HG03521 (cell line): ENCODE data around the gene GPSM3.
"Not testable (repeated sequence)": the region's sequence is repeated elsewhere in the genome, so short reads cannot be mapped to it uniquely, and the experiment has no call there.

Experiments used
- ATAC-seq: cut with Tn5 transposase; IDR thresholded peaks from one replicate; pipeline ENCODE4 v1.9.1; 2021; ENCODE audit warnings: mild to moderate bottlenecking, moderate library complexity; ENCODE audit not compliant: unreplicated experiment

GPSM3 gene

GRCh38 chr6:32192608-32193039, at the start of gene GPSM3:
Gene GPSM3, minus strand, starts transcription at chr6:32192643. Its CDS starts 130 bp downstream, at chr6:32192513.
- no peak for ATAC-seq

- ATAC-seq = no peak
Measured at GRCh38 chr6:32240686-32241085, 48.2 kb upstream of the GPSM3 start.

- no peak for ATAC-seq
Measured at GRCh38 chr6:32239462-32239861, 47.0 kb upstream of the GPSM3 start.

- no peak for ATAC-seq
Measured at GRCh38 chr6:32234934-32235333, 42.5 kb upstream of the GPSM3 start.

- no peak for ATAC-seq
Measured at GRCh38 chr6:32226434-32226833, 34.0 kb upstream of the GPSM3 start.

- no peak for ATAC-seq
Measured at GRCh38 chr6:32224696-32225095, 32.3 kb upstream of the GPSM3 start.

GRCh38 chr6:32223258-32224235, 31.1 kb upstream of the GPSM3 start, which contains the start of gene NOTCH4:
Gene NOTCH4, minus strand, starts transcription at chr6:32224067. Its CDS starts 139 bp downstream, at chr6:32223928.
- no peak for ATAC-seq

GRCh38 chr6:32222333-32223230, 30.1 kb upstream of the GPSM3 start:
- no peak for ATAC-seq

GRCh38 chr6:32220021-32220420, 27.6 kb upstream of the GPSM3 start:
- no peak for ATAC-seq

- ATAC-seq = no peak
Measured at GRCh38 chr6:32218167-32218566, 25.7 kb upstream of the GPSM3 start.

GRCh38 chr6:32216998-32217397, 24.6 kb upstream of the GPSM3 start:
- ATAC-seq = no peak

- ATAC-seq = no peak
Measured at GRCh38 chr6:32216285-32216684, 23.8 kb upstream of the GPSM3 start.

- no peak for ATAC-seq
Measured at GRCh38 chr6:32215617-32216016, 23.2 kb upstream of the GPSM3 start.

GRCh38 chr6:32214126-32214525, 21.7 kb upstream of the GPSM3 start:
- no peak for ATAC-seq

- ATAC-seq = no peak
Measured at GRCh38 chr6:32213649-32214048, 21.2 kb upstream of the GPSM3 start.

GRCh38 chr6:32212076-32212760, 19.8 kb upstream of the GPSM3 start:
- ATAC-seq = no peak

GRCh38 chr6:32211432-32211831, 19.0 kb upstream of the GPSM3 start:
- not testable (repeated sequence) for ATAC-seq

GRCh38 chr6:32210191-32210601, 17.8 kb upstream of the GPSM3 start:
- ATAC-seq = no peak

- no peak for ATAC-seq
Measured at GRCh38 chr6:32208996-32209395, 16.6 kb upstream of the GPSM3 start.

- no peak for ATAC-seq
Measured at GRCh38 chr6:32204268-32204715, 11.8 kb upstream of the GPSM3 start.
